ENCODE measurements around the gene VSIG10L.

VSIG10L gene

GRCh38 chr19:51377422-51377821 lies 35.5 kb upstream of the VSIG10L start:
- TF ChIP-seq CTCF (conservative IDR thresholded peaks at IDR 0.05) (no peak), ZFX (IDR thresholded peaks at IDR 0.05) (no peak)
- no peak overlapping the region; the same call in 1 of the 2 replicates for H3K27ac ChIP-seq

- no peak overlapping the region for H3K27ac ChIP-seq
- TF ChIP-seq ZFX (IDR thresholded peaks at IDR 0.05) (no peak), CTCF (conservative IDR thresholded peaks at IDR 0.05) (no peak)
Observed at GRCh38 chr19:51375504-51376221, 33.7 kb upstream of the VSIG10L start.

GRCh38 chr19:51372649-51373504 lies 30.9 kb upstream of the VSIG10L start, which contains the start of gene NKG7:
Gene NKG7, minus strand, starts transcription at chr19:51372654. Its CDS starts 119 bp downstream, at chr19:51372535.
- TF ChIP-seq CTCF (conservative IDR thresholded peaks at IDR 0.05) (no peak), ZFX (IDR thresholded peaks at IDR 0.05) (no peak)
- H3K27ac ChIP-seq: no peak within 1 kb of the TSS

GRCh38 chr19:51372021-51372648 lies 30.2 kb upstream of the VSIG10L start:
- no peak for TF ChIP-seq CTCF (conservative IDR thresholded peaks at IDR 0.05)
- TF ChIP-seq ZFX (IDR thresholded peaks at IDR 0.05): no peak
- H3K27ac ChIP-seq: no peak overlapping the region

GRCh38 chr19:51371186-51371690 lies 29.3 kb upstream of the VSIG10L start:
- TF ChIP-seq ZFX (IDR thresholded peaks at IDR 0.05) (no peak), CTCF (conservative IDR thresholded peaks at IDR 0.05) (no peak)
- H3K27ac ChIP-seq: no peak overlapping the region

GRCh38 chr19:51370230-51370629 lies 28.3 kb upstream of the VSIG10L start:
- TF ChIP-seq ZFX (IDR thresholded peaks at IDR 0.05): no peak
- TF ChIP-seq CTCF (conservative IDR thresholded peaks at IDR 0.05): no peak
- H3K27ac ChIP-seq: no peak overlapping the region
